Kidney epithelial cell (primary cell): ENCODE results near the gene IFNK. TPM values are rescaled to one million over a fixed set of nuclear protein-coding genes. Genes with fewer than 3 reads are reported as not detected.

ENCODE experiments used
- DNase-seq: peaks from one replicate; pipeline ENCODE4 v3.0.0-alpha.2; 2010; ENCODE audit warnings: low read depth
- H3K27me3 ChIP-seq: 2 replicates; pipeline ENCODE4 v1.6.0; 2011; ENCODE audit warnings: low read length; ENCODE audit not compliant: control insufficient read depth, insufficient read depth
- H3K36me3 ChIP-seq: 2 replicates; pipeline ENCODE4 v1.5.1; 2011; ENCODE audit warnings: low read length; ENCODE audit not compliant: control insufficient read depth, insufficient read depth
- H3K4me3 ChIP-seq: 2 replicates; pipeline ENCODE4 v1.5.1; 2011; ENCODE audit warnings: low read depth, mild to moderate bottlenecking, control low read depth, low read length
- CTCF ChIP-seq: IDR thresholded peaks from 2 replicates; pipeline ENCODE4 v1.5.1; 2011; ENCODE audit warnings: mild to moderate bottlenecking, moderate library complexity, low read length, control low read depth, inconsistent platforms; ENCODE audit not compliant: insufficient read depth, poor library complexity, severe bottlenecking
- total RNA-seq: library from RNA; depleted of rRNA; stranded (reverse); fragments of >200 nt; gene quantifications from 2 replicates; pipeline ENCODE4 v1.2.3, GENCODE V29; 2015

IFNK gene
- total RNA-seq, 1 donor from 2014 or later = not detected

GRCh38 chr9:27530915-27531755 lies 7.0 kb downstream of the IFNK start:
- Histone ChIP-seq H3K36me3 (no peaks in the 10 kb centered on the region), H3K4me3 (no peak overlapping the region), H3K27me3 (no peaks in the 10 kb centered on the region)
- no peak for TF ChIP-seq CTCF
- no peak for DNase-seq

GRCh38 chr9:27532046-27532445 lies 8.0 kb downstream of the IFNK start:
- Histone ChIP-seq H3K4me3 (no peak overlapping the region), H3K27me3 (no peaks in the 10 kb centered on the region), H3K36me3 (no peaks in the 10 kb centered on the region)
- no peak for TF ChIP-seq CTCF
- no peak for DNase-seq

GRCh38 chr9:27533311-27533710 lies 9.2 kb downstream of the IFNK start:
- TF ChIP-seq CTCF = no peak
- DNase-seq = no peak
- H3K27me3 ChIP-seq = no peaks in the 10 kb centered on the region
- H3K36me3 ChIP-seq = no peaks in the 10 kb centered on the region
- H3K4me3 ChIP-seq = no peak overlapping the region

GRCh38 chr9:27534131-27534530 lies 10.0 kb downstream of the IFNK start:
- H3K4me3 ChIP-seq = no peak overlapping the region
- no peak for DNase-seq
- no peaks in the 10 kb centered on the region for H3K27me3 ChIP-seq
- no peak for TF ChIP-seq CTCF
- no peaks in the 10 kb centered on the region for H3K36me3 ChIP-seq

GRCh38 chr9:27534658-27535209 lies 10.6 kb downstream of the IFNK start:
- DNase-seq = no peak
- H3K4me3 ChIP-seq = no peak overlapping the region

More at GRCh38 chr9:27534658-27535209, 10.6 kb downstream of the IFNK start:
- Histone ChIP-seq H3K36me3 (no peaks in the 10 kb centered on the region), H3K27me3 (no peaks in the 10 kb centered on the region)
- TF ChIP-seq CTCF = no peak
